ENCODE data around the gene TMEM108.
"Not testable (repeated sequence)": the region's sequence is repeated elsewhere in the genome, so short reads cannot be mapped to it uniquely, and the experiment has no call there.

The TMEM108 gene

DNA sequence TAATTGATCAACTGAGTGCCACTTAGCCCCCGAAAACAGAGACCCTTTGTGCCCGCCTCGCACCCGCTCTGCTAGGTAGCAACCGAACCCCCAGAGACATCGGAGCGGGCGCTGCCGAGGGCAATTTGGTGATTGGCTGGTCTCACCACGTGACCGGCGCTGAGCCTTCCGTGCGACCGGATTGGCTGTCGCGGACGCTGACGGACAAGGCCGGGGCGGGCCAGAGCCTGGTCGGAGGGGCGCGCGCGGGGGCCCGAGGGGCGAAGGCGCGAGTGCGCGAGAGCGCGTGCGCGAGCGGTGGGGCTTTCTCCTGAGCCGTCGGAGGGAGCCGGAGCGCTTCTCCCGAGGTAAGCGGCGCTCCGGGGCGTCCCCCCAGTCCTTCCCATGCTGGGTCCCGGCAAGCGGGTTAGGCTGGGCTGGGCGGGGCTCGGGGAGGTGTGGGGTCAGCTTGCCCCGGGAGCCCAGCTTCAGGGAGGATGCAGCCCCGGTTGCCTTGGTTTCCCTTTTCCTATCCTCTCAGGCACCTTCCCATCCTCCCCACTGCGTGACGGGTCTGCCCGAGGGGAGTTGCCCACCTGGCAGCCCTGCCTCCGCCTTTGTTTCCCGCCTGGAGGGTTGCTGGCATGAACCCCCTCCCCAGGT, at the start of gene TMEM108:
TSS of gene TMEM108 (plus strand) at position 303 of the 642 bp plus-strand sequence.
- peak; percentile 1 for DNase-seq

DNA sequence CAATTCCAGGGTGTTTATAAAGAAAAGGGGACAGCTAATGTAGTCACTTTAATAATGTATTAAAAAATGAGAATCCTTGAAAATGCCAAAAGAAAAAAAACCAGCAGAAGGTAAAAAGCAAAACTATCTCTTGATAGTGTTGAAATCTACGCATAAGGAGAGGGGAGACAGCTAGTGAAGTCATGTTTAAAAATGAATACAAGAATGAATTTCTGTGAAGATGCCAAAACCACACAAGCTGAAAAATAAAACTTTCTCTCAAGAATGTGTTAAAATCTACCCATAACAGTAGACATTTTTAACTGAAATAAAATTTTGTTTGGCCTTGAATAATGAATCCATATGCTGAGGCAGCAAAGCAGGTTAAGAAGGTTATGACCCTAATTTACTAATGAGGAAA, 42.2 kb upstream of the TMEM108 start:
- DNase-seq = no peak

DNA sequence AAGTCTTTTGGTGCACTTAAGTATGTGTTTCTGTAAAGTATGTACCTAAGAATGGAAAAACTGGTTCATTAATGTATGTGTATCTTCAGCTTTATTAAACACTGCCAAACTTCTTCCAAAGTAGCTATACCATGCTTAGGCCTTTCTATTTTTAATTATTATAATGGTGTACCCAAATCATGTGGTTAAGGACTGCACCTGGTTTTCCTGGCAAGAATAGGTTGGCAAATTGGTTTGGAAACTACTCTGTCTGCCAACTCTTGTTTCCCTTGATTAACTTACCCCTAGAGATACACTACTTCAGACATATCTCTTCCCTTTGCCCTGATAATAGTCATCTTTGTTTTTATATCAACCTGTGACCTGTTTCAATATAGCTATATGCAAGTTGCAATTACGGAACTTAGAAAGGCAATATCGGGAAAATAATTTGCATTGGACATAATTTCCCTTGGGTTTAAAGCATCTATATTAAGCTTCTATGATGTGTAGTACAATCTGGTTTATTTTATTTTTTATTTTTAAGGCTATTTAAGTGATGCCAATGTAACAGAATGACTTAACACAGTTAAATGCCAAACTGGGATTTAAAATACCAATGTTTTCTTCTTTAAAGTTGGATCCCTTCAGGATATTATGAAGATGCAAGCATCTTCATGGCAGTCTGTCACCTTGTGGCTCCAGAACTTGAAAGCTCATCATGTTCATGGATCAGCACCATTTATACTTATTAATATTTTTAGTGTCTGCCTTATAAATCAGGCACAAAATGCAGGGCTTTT, 40.6 kb upstream of the TMEM108 start:
- no peak for DNase-seq

DNA sequence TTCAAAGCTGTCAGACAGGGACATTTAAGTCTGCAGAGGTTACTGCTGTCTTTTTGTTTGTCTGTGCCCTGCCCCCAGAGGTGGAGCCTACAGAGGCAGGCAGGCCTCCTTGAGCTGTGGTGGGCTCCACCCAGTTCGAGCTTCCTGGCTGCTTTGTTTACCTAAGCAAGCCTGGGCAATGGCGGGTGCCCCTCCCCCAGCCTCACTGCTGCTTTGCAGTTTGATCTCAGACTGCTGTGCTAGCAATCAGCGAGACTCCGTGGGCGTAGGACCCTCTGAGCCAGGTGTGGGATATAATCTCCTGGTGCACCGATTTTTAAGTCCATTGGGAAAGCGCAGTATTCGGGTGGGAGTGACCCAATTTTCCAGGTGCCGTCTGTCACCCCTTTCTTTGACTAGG, 33.2 kb upstream of the TMEM108 start:
- DNase-seq = not testable (repeated sequence)

DNA sequence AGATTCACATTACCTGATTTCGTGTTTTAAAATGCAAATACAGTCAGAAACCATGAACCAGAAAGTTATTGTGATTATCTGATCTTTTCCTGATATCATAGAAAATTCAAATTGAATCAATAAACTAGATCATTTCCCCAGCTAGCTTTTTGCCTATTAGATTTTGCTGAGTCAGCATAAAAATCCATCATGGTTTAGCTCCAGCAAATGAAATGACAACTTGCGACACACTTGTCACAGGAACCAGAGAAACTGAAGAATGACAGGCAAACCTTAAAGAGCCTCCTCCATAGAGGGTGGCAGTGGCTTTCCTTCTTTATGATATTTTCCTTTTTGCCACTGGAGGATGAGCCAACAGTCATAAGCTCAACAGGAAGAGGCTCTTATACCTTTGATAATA, 30.6 kb upstream of the TMEM108 start:
- no peak for DNase-seq

DNA sequence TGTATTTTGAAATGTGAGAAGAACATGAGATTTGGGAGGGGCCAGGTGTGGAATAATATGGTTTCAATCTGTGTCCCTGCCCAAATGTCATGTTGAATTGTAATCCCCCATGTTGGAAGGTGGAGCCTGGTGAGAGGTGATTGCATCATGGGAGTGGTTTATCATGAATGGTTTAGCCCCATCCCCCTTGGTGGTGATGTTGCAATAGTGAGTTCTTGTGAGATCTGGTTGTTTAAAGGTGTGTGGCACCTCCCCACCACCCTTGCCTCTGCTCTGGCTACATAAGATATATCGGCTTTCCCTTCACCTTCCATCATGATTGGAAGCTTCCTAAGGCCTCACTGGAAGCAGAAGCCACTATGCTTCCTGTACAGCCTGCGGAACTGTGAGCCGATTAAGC, 23.9 kb upstream of the TMEM108 start:
- no peak for DNase-seq

DNA sequence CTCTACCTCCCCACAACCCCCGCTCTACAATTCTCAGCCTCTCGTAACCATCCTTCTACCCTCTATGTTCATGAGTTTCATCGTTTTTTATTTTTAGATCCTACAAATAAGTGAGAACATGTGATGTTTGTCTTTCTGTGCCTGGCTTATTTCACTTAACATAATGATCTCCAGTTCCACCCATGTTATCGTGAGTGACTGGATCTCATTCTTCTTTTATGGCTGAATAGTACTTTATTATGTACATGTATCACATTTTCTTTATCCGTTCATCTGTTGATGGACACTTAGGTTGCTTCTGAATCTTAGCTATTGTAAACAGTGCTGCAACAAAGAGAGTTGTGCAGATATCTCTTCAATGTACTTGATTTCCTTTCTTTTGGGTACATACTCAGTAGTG, 22.6 kb upstream of the TMEM108 start:
- not testable (repeated sequence) for DNase-seq

DNA sequence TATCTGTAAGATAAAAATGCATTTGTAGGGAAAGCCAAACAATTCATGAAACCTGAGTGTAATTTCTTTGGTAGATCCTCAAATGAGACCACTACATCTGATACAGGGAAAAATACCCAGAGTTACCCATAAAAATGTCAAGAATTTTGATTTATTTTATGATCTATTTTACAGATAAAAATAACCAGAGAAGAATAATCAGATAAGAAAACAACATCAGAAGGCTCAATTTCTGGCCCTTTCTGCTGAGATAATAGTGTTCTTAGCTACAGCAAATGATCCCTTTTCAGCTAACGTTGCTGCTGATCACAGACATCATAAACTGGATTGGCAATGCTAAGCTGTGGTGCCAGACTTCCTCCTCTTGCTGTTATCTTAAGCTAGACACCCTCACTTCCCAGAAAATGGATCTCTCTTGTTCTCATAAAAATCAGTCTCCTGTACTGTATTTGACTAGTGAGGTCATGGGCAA, 21.3 kb upstream of the TMEM108 start:
- no peak for DNase-seq

DNA sequence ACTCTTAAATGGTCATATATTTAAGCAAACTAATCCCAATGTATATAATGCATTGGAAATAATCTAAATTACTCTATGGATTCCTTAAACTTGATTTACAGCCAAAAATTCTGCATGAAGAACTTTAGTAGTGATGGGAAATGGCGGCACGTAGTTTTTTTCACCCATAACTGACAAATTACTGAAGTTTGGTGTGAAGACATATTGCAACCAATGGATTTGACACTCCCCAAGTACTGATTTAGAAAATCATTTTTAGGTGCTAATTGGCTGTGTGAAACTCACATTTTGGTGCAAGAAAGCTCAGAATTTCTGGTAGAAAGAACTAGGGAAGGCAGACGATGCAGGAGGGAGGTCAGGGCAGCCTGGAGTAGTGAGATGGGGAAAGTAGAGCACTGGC, 19.3 kb upstream of the TMEM108 start:
- DNase-seq = no peak

DNA sequence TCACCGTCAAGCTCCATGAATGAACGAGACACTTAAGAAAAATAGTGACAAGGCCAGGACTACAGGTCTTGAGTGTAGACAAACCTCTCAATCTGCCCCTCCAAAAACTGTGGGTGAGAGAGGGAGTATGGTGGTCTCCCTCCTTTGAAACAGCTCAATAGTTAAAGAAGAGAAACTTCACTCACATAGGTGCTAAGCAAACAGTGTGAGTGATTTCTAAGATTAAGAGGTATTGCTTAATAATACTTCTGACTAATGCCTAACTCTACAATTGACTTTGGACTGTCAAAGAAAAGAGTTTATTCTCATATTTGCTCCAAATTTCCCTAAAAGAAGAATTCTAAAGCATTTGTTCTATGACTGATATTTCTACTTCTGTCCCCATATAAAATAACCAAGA, 17.0 kb upstream of the TMEM108 start:
- DNase-seq = no peak

DNA sequence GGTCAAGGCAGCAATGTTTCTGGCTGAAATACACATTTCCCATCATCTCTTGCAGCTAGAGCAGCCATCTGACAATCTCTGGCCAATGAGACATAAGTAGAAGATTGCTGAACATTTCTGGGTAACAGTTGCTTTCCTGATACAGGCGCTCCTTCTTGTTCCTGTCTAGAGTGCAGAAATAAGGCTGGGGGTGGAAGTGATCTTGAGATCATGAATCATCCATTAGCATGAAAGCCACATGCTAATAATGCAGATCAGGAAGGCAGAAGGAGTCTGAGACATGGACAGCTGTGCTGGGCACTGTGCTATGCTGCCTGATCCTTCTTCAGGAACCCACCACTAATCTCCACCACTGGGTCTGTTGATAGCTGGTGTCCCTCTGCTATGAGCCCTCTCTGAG, 14.8 kb upstream of the TMEM108 start:
- no peak for DNase-seq

DNA sequence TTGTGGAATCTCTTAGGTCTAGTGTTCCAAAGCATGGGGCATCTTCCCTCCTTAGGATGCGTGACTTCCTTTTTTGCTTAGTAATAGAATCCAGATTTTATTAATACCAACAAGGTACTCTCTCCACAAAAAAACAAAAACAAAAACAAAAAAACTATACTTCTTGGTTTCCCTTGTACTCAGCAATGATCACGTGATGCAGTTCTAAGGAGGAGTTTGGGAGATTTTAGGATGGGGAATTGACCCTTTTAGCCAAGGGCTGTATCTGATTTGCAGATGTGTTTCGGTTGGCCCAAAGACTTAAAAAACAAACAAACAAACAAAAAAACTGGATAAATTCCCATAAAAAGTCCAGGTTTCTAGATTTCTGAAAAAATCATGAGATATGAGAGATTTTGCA, 12.6 kb upstream of the TMEM108 start:
- no peak for DNase-seq

DNA sequence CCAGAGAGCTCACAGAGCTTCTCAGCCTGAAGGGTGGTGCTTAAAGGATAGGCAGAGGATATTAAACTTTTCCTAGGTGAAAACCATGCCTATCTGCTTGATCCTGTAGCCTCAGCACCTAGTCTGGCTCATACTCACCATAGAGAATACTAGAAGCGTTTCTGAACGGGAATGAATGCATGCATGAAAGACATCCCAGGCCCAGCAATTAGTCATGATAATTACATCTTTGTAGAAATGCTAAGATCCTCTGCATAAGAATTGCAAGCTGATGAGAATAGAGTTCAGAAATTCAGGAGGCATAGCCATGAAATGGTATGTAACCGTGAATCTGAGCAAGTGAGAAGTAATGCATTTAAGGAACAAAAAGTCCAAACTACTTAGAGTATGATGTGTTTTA, 5.9 kb upstream of the TMEM108 start:
- no peak for DNase-seq

DNA sequence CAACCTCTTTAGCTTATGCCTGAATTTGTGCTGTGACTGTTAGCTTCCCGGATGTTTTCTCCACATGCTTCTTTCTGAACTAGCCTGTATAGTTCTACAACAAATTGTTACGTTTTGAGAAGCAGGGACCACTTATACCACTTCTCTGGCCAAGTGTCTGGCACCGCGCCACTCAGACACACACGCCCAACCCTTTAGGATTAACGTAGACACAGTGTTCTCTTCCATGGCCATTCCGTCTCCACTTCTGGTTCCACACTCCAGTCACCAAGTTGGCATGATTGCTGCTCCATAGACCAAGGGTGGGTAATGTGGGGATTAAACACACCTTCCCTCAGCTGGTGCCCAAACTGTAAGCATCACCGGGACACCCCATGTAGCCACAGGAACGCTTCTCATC, 755 bp upstream of the TMEM108 start:
- no peak for DNase-seq

DNA sequence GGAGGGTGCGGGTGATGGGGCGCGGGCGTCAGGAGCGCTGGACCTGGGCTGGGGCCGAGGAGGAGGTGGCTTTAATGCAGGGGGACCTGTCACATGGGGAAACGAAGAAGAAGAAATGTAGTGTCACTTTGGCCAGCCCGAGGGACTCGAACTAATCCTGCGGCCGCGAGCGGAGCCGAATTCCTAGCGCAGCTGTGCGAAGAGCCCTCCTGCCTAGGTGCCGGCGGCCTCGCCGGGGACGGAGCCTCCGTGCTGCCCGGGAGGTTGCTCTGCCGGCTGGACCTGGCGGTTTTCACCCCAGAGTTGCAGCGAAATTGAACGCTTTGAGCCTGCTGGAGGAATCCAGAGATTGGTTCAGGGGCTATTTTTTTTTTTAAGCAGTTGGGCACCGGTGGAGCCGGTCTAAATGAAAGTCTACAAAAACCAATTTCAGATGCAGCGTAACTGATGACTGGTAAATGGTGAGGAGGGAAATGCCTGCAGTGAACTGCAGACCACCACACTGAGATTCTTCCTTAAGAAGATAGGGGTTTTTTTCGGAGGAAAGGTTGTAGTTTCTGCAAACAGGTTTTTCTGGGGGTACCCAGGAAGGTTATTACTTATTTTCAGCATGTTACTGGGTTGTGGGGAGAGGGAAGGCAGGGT, 662 bp downstream of the TMEM108 start:
- DNase-seq = no peak

DNA sequence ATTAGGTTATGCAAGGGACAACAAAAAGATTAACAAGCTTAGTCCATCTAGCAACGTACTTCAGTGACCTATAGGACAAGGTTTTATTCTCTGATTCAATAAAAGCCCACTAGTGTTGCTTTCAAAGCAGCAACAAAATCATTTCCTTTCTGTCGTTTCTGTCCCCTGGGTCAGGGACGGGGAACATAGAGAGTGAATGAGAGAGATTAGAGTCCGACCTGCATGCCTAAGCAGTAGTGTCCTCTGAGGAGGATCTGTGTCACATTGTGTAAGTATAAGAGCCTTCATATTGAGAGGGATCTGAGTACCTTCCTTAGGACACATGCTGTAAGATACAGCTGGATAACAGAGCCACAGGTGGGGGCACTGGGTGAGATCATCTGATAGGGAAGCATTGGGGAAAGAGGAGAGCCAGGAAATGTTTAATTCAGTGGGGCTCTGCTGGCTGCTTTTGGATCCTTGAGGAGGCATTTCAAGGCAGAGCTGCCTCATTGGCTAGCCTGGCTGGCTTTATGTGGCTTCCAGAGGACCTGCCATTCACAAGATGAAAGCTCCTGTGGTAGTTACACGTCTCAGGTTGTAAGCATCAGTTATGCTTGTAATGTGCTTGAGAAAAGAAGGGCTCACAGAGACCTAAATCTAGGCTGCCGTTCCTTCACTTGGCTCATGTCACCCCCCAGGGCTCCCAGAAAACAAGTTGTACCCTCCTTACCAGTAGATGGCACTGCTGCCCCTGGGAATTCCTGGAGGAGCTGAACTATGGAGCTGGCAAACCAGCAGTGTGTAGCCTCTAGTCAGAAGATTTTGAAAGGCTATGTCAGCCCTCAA, 2.7 kb downstream of the TMEM108 start:
- DNase-seq = no peak

DNA sequence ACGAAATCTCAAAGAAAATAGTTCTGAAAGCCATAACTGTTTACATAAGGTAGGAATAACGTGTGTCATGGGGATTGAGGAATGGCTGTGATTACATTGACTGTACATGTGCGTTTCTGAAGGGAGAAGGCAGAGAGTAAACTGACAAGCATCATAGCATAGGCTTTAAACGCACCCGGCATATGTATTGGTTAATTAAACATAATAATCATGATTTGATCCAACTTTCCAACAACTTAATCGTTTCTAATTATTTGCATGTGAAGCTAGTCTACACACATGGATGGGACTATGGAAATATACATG, 3.3 kb downstream of the TMEM108 start:
- no peak for DNase-seq

DNA sequence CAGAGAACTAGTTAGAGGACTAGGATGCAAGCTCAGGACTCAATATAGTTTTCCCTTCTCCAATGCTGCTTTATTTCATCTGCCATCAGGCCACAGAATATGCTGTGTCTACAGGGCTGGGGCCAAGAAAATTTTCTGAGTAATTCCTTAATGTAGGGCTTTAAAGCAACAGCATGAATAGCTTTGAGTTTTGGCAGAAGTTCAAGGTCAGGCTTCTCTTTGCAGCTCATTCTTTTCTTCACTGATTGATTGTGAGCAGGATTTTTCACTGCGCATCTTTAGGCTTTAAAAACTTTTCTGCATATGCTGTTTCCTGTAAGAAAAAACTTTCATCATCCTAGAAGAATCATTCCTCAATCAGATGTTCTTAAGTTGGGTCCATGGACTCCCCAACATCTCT, 4.6 kb downstream of the TMEM108 start:
- no peak for DNase-seq

DNA sequence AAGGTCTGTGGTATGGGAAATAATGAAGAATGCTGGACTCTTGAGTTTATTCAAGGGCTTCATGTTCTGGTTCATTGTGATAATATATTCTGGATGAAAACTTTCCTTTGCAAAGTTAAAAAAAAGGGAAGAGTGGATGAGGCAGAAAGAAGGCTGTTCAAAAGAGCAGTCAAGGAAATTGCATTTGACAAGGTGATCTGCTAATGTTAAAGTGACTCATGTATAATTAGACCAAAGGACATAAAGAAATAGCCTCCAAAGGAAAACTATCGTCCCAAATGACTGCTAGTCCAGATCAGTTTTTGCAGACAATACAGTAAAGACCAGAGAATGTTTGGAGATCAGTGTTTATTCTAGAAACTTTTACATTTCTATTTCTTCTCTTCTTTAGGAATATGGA, 9.8 kb downstream of the TMEM108 start:
- DNase-seq = no peak

DNA sequence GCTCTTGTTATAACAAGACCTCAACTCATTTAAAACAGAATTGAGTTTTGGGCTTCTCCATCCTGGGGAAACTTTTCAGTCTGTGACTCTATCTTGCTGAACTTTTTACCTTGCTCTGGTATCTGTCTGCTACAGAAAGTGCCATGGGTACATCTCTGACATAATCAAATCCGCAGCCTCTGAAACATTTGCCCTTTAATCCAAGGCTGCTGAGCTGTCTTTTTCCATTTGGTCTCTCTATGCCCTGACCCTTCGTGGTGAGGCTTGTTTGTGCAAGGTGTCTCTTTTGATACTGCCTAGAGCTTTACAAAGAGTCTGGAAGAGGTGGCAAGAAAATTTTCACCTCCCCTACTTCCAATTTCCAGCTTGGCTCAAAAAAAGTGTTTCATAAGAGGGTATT, 11.3 kb downstream of the TMEM108 start:
- DNase-seq = no peak

DNA sequence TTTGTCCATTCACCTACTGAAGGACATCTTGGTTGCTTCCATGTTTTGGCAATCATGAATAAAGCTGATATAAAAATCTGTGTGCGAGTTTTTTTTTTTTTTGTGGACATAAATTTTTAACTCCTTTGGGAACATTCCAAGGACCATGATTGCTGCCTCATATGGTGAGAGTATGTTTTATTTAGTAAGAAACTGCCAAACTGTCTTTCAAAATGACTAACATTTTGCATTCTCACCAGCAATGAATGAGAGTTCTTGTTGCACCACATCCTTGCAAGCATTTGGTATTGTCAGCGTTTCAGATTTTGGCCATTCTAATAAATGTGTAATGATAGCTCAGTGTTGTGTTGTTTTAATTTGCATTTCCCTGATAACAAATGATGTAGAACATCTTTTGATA, 12.7 kb downstream of the TMEM108 start:
- no peak for DNase-seq

DNA sequence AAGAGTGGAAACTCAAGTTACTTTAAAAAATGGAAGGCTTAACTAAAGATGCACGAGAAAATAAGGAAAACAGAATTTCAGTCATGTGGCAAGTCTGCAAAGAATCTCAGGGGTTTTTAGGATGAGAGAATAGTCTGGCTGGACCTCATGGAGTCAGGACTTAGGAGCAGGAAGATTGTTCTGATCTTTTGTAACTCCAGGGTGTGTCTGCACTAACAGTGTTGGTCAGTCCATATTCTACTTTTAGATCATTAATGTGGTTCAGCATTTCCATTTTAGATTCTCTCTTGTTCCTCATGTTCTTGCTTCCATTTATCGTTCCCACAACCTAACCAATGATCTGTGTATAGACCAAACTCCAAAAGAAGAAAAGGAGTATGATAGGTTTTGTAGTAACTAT, 15.3 kb downstream of the TMEM108 start:
- no peak for DNase-seq

DNA sequence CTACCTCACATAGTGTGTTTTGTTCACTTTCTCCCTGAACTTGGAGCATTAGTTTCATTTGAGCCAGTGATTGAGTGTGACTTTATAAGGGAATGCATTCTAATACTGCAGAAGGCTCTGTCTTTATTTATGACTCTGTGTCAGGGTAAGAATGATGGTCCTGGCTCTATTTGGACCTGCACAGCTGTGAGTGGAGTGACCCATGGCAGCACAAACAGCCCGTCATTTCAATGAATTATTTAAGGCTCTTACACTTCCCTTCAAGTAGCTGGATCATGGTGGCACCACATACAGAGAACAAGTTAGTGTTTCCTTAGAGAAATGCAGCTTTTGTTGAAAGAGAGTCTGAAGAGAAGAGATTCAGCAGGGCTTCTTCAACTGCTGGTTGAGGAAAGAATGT, 16.4 kb downstream of the TMEM108 start:
- DNase-seq = no peak

DNA sequence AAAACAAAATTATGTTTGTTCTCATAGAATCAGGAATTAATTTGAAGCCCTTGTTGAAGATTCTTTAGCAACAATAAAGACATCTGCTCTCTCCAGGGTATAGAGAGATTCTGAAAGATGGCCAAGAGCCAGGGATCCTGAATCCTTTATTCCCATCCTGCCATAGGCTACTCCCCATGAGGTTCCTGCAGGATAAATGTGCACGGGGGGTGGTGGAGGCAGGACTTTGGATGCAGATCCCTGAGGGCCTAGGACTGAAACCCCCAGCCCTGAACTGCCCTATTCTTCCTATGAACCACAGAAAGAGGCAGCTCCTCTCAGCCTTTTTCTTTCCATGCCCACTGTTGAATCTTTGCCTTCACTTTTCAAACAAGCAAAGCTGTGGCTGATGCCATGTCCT, 17.1 kb downstream of the TMEM108 start:
- DNase-seq = no peak
